K562 (cell line): ENCODE measurements around the gene PTPRO. TPM values are rescaled to one million over a fixed set of nuclear protein-coding genes. Genes with fewer than 3 reads are reported as not detected.

Experiments used
- DMBX1 ChIP-seq: fragments of 250-450 bp; sonication (Bioruptor Pico); IDR thresholded peaks from 2 replicates; pipeline ENCODE4 v1.8.0; 2022; ENCODE audit warnings: inconsistent platforms, mild to moderate bottlenecking, moderate library complexity, borderline replicate concordance
- HDAC8 ChIP-seq: fragments of 450-650 bp; IDR thresholded peaks from 2 replicates; pipeline ENCODE4 v1.6.1; 2016; ENCODE audit warnings: mild to moderate bottlenecking, missing genetic modification characterization, moderate library complexity, missing compliant biosample characterization
- NFE2L1 ChIP-seq: fragments of 450-650 bp; IDR thresholded peaks from 2 replicates; pipeline ENCODE4 v1.6.1; 2016; ENCODE audit warnings: missing genetic modification characterization, low read depth, mild to moderate bottlenecking, missing compliant biosample characterization, moderate library complexity, borderline replicate concordance
- NFIC ChIP-seq: fragments of 450-650 bp; IDR thresholded peaks from 2 replicates; pipeline ENCODE4 v1.6.1; 2017; ENCODE audit warnings: mild to moderate bottlenecking, inconsistent platforms
- NFIX ChIP-seq: fragments of 250-450 bp; sonication (Bioruptor Pico); IDR thresholded peaks from 2 replicates; pipeline ENCODE4 v1.4.0; 2020; ENCODE audit warnings: low read depth, mild to moderate bottlenecking, moderate library complexity
- NONO ChIP-seq, 2 experiments: fragments of 200-400 bp in 1 of 2; fragments of 450-650 bp in 1 of 2; formaldehyde crosslinking in 1 of 2; IDR thresholded peaks; 2 replicates each; pipeline ENCODE4 v1.6.1; 2017; ENCODE audit warnings: low read depth in 2 of 2, mild to moderate bottlenecking in 2 of 2, moderate library complexity in 2 of 2, low read length in 1 of 2
- NR3C1 ChIP-seq: sonication (generic); formaldehyde crosslinking; IDR thresholded peaks from 2 replicates; pipeline ENCODE4 v1.8.1; 2022; ENCODE audit warnings: missing genetic modification reagents
- NRF1 ChIP-seq, 2 experiments: fragments of 450-650 bp; IDR thresholded peaks in 1 of 2; conservative IDR thresholded peaks in 1 of 2; 2 replicates each; pipeline ENCODE4 v1.6.1; 2014; ENCODE audit warnings: mild to moderate bottlenecking in 2 of 2
- PBX2 ChIP-seq, 2 experiments: IDR thresholded peaks in 1 of 2; conservative IDR thresholded peaks in 1 of 2; 2 replicates each; pipeline ENCODE4 v1.6.1; 2016; ENCODE audit warnings: low read depth in 2 of 2, mild to moderate bottlenecking in 1 of 2, missing compliant biosample characterization in 1 of 2, missing genetic modification characterization in 1 of 2, moderate library complexity in 1 of 2
- POLR2AphosphoS5 ChIP-seq: IDR thresholded peaks from 2 replicates; pipeline ENCODE4 v1.6.1; 2011; ENCODE audit warnings: mild to moderate bottlenecking, low read depth, low read length, moderate library complexity; ENCODE audit not compliant: control insufficient read depth, insufficient read depth
- PTTG1 ChIP-seq: fragments of 450-650 bp; IDR thresholded peaks from 2 replicates; pipeline ENCODE4 v1.6.1; 2016; ENCODE audit warnings: low read depth, mild to moderate bottlenecking, missing genetic modification characterization, missing compliant biosample characterization
- RERE ChIP-seq: sonication (generic); formaldehyde crosslinking; IDR thresholded peaks from 2 replicates; pipeline ENCODE4 v1.8.0; 2023; ENCODE audit warnings: missing genetic modification reagents, mild to moderate bottlenecking, borderline replicate concordance
- ZBTB1 ChIP-seq: sonication (generic); formaldehyde crosslinking; IDR thresholded peaks from 2 replicates; pipeline ENCODE4 v1.8.1; 2023; ENCODE audit warnings: missing genetic modification reagents, low read depth, mild to moderate bottlenecking, borderline replicate concordance
- ZNF12 ChIP-seq: sonication (generic); formaldehyde crosslinking; IDR thresholded peaks from 2 replicates; pipeline ENCODE4 v1.4.0; 2020; ENCODE audit warnings: mild to moderate bottlenecking, missing genetic modification reagents
- ZNF184 ChIP-seq: sonication (generic); formaldehyde crosslinking; IDR thresholded peaks from 2 replicates; pipeline ENCODE4 v1.5.0; 2020; ENCODE audit warnings: missing genetic modification reagents
- ZNF263 ChIP-seq: sonication (generic); formaldehyde crosslinking; IDR thresholded peaks from 2 replicates; pipeline ENCODE4 v1.8.0; 2022; ENCODE audit warnings: mild to moderate bottlenecking, missing genetic modification reagents, borderline replicate concordance
- ZNF77 ChIP-seq: fragments of 250-450 bp; sonication (Bioruptor Pico); IDR thresholded peaks from 2 replicates; pipeline ENCODE4 v1.5.0; 2020
- polyA plus RNA-seq, 8 experiments: library from polyadenylated mRNA; depleted of rRNA in 4 of 8; stranded (reverse) in 5 of 8; unstranded in 3 of 8; fragments of >200 nt; fragmentation: Nextera tagmentation in 2 of 8; fragmentation: Illumina TruSeq in 1 of 8; extraction: Ambion mirVana in 2 of 8; extraction: Trizol in 1 of 8; gene quantifications; 2 replicates each; pipeline versions ENCODE4 v1.2.1 to v1.2.3, GENCODE V29; 2011 to 2014; ENCODE audit warnings: inconsistent platforms in 1 of 8, missing spikeins in 1 of 8
- total RNA-seq, 7 experiments: library from RNA; depleted of rRNA in 6 of 7; stranded (reverse); fragments of >200 nt in 6 of 7; fragmentation: Illumina TruSeq in 2 of 7; extraction: Trizol in 2 of 7; gene quantifications; 2 replicates each; pipeline versions ENCODE4 v1.2.1 to v1.2.3, GENCODE V29; 2011 to 2021; ENCODE audit warnings: low replicate concordance in 1 of 7
- TF ChIP-seq, protein P1 (sequence below): fragments of 450-650 bp; IDR thresholded peaks from one replicate; pipeline ENCODE4 v1.6.1; 2018; ENCODE audit warnings: mild to moderate bottlenecking, moderate library complexity; ENCODE audit not compliant: partially characterized antibody

The PTPRO gene
- total and polyA plus RNA-seq, 9 of the 15 experiments (the other 6 are each of a cell fraction or from before 2014, with no cell fraction given): 0.22 TPM; not detected in 8

- TF ChIP-seq RERE (no peak), NFE2L1 (tag) (no peak), DMBX1 (CRISPR knock-in tag) (no peak), HDAC8 (tag) (no peak), POLR2AphosphoS5 (no peak), NONO (IDR thresholded peaks at IDR 0.05; ENCODE audit: low read depth in 2 of 2, low read length in 1 of 2) (no peak), PBX2 (CRISPR knock-in tag; IDR thresholded peaks at IDR 0.05; ENCODE audit: low read depth) (no peak), PBX2 (tag; conservative IDR thresholded peaks at IDR 0.05; ENCODE audit: low read depth) (peak; percentile 28; the same call in 1 of the 2 replicates), ZNF184 (CRISPR knock-in tag) (no peak), ZNF77 (CRISPR knock-in tag) (no peak), NRF1 (conservative IDR thresholded peaks at IDR 0.05 in 1 of 2, IDR thresholded peaks at IDR 0.05 in 1 of 2) (no peak), NFIX (CRISPR knock-in tag) (no peak), ZNF12 (CRISPR knock-in tag) (no peak), NFIC (no peak), ZNF263 (no peak), PTTG1 (tag) (no peak), ZBTB1 (CRISPR knock-in tag) (no peak), NR3C1 (no peak)
- TF ChIP-seq, protein P1, sequence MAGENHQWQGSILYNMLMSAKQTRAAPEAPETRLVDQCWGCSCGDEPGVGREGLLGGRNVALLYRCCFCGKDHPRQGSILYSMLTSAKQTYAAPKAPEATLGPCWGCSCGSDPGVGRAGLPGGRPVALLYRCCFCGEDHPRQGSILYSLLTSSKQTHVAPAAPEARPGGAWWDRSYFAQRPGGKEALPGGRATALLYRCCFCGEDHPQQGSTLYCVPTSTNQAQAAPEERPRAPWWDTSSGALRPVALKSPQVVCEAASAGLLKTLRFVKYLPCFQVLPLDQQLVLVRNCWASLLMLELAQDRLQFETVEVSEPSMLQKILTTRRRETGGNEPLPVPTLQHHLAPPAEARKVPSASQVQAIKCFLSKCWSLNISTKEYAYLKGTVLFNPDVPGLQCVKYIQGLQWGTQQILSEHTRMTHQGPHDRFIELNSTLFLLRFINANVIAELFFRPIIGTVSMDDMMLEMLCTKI: no peak
Measured at GRCh38 chr12:15522574-15523187, 200.4 kb downstream of the PTPRO start (continued).
